Stimulated activated CD8-positive, alpha-beta memory T cell treated with anti-CD3 and anti-CD28 coated beads, Interleukin-15, amount 100 ng/mL, for 48 hours (primary cell): ENCODE measurements around the gene S100Z.
"Not testable (repeated sequence)": the region's sequence is repeated elsewhere in the genome, so short reads cannot be mapped to it uniquely, and the experiment has no call there.

Source experiments
- DNase-seq, 2 donors: peaks; one replicate each; pipeline ENCODE4 v3.0.0-alpha.2; 2020; ENCODE audit warnings: low read depth in 2 of 2

Gene S100Z

DNA sequence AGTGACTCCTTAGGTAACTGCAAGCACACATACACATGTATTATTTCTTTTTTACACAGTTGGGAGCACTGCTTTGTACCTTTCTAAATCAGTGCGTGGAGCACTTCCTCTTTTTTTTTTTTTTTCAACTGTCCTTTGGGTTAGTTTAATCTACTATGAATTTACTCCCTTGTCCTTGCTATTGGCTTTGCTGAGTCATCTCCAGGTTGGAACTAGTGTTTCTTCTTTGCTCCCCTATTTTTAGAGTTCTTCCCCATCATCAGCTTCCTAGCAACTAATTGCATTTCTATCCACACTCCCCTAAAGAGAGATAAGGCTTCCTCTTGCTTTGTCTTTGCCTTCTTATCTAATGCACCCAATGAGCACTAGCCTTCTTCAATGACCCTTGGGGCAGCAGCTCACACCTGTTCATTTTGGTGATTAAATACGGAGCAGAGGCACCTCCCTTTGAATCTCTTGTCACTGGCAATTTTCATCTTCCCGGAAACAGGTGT, 24.3 kb downstream of the S100Z start:
- DNase-seq = no peak

DNA sequence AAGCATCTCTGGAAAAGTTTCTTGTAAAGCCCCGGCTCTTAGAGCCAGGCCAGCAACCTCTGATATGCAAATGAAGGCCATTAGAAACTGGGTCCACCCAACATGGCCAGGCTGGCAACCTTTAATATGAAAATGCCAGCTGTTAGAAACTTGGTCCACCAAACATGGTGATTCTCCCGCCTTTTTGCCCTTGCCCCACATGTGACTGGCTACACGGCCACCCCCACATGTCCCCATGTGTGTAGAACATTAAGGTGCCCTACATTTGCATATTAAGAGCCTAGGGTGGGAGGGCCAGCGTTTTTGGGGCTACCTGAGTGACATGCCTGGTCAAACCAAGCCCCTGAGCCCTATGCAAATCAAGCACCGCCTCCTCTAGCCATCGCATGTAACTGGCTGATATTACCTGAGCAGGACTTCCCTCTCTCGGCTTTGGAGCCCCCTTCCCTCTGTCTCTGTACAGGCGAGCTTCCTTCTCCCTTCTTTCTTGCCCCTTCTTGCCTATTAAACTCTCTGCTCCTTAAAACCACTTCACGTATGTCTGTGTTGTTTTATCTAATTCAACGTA, 39.0 kb downstream of the S100Z start:
- no peak for DNase-seq

DNA sequence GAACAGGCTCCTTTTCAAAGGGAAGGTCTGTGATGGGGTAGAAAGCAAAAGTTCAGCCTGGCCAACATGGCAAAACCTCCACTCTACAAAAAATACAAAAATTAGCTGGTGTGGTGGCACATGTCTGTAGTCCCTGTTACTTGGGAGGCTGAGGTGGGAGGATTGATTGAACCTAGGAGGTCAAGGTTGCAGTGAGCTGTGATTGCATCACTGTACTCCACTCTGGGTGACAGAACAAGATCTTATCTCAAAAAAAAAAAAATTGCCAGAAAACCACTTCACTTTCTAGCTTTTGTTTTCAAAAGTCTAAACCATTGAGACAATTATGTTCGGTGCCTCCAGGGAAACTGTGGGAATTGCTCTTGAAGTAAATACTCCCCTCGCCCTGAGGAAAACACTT, 43.5 kb downstream of the S100Z start:
- DNase-seq = no peak

DNA sequence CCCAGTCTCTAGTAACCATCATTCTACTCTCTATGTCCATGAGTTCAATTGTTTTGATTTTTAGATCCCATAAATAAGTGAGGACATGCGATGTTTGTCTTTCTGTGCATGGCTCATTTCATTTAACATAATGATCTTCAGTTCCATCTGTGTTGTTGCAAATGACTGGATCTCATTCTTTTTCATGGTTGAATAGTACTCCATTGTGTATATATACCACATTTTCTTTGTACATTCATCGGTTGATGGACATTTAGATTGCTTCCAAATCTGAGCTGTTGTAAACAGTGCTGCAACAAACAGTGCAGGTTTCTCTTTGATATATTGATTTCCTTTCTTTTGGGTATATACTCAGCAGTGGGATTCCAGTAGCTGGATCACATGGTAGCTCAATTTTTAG, 46.4 kb downstream of the S100Z start:
- no peak for DNase-seq

DNA sequence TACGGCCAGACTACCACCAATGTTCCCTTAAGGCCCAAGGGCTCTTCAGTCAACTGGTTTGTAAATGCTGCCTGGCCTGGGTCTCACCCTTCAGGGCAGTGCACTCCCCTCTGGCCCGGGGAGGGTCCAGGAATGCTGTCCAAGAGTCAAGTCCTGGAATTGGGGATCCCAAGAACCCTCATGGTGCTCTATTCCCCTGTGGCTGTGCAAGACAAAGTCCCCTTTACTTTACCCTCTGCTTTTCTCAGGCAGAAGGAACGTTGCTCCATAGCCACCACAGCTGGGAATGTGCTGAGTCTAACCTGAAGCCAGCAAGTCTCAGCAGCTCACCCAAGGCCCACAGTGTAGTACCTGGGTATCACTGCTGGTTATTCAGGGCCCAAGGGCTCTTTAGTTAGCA, 51.7 kb downstream of the S100Z start:
- DNase-seq = no peak

DNA sequence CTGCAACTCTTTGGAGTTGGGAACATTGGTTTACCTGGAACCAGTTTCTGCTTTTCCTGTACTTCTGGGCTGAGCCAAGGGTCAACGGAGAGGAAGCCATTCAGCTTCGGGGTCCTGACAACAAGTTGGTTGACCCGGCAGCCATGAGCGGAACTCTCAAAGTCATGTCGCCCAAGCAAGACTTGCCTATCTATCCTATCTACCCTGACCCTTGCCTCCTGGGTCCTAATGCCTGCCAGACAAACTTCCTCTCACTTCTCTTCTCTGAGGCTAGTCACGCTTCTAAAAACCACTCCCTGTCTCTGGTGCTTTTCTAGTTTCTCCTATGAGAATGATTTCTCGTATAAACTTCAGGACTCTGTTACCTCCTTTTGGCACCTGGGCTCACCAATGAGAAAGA, 58.4 kb downstream of the S100Z start:
- no peak for DNase-seq

DNA sequence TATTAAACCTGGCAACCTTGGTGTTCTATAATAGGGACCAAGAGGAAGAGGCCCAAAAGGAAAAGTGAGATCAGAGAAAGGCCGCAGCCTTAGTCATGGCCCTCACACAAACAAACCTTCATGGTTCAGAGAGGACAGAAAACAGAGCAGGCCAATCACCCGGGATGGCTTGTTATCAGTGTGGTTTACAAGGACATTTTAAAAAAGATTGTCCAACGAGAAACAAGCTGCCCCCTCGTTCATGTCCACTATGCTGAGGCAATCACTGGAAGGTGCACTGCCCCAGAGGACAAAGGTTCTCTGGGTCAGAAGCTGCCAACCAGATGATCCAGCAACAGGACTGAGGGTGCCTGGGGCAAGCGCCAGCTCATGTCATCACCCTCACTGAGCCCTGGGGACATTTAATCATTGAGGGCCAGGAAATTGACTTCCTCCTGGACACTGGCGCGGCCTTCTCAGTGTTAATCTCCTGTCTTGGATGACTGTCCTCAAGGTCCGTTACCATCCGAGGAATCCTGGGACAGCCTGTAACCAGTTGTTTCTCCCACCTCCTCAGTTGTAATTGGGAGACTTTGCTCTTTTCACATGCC, 60.6 kb downstream of the S100Z start:
- not testable (repeated sequence) for DNase-seq

DNA sequence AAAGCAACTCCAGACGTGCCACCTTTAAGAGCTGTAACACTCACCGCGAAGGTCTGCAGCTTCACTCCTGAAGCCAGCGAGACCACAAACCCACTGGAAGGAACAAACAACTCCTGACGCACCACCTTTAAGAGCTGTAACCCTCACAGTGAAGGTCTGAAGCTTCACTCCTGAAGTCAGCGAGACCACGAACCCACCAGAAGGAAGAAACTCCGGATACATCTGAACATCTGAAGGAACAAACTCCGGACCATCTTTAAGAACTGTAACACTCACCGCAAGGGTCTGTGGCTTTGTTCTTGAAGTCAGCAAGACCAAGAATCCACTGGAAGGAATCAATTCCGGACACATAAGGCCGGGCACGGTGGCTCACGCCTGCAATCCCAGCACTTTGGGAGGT, 64.9 kb downstream of the S100Z start:
- DNase-seq = not testable (repeated sequence)

DNA sequence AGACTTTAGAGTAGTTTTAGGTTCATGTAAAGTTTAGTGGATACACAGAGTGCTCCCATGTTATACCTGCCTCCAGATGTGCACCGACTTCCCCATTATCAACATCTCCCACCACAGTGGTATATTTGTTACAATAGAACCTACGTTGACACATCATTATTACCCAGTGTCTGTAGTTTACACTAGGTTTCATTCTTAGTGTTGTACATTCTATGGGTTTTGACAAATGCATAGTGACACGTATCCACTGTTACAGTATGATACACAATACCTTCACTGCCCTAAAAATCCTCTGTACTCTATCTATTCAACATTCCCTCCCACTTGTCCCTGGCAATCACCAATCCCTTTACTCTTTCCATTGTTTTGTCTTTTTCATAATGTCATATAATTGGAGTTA, 68.7 kb downstream of the S100Z start:
- DNase-seq = no peak

DNA sequence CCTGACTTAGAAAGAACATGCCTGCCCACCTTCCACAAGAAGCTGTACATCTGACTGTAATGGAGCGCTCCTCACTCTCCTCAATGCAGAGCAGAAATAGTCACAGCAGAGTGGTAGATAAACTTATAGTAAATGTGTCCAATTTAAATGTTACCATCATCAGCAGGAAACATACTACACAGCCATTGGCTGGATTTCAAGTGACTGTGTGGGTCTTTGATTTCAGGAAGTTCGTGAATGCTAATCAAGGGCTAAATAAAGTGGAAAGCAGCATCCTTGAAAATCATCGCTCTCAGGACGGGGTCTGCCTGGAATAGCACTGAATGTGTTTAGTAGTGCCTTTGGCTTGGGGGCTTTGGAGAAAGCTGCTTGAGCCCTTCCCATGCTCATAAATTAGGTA, 70.7 kb downstream of the S100Z start:
- DNase-seq = no peak

DNA sequence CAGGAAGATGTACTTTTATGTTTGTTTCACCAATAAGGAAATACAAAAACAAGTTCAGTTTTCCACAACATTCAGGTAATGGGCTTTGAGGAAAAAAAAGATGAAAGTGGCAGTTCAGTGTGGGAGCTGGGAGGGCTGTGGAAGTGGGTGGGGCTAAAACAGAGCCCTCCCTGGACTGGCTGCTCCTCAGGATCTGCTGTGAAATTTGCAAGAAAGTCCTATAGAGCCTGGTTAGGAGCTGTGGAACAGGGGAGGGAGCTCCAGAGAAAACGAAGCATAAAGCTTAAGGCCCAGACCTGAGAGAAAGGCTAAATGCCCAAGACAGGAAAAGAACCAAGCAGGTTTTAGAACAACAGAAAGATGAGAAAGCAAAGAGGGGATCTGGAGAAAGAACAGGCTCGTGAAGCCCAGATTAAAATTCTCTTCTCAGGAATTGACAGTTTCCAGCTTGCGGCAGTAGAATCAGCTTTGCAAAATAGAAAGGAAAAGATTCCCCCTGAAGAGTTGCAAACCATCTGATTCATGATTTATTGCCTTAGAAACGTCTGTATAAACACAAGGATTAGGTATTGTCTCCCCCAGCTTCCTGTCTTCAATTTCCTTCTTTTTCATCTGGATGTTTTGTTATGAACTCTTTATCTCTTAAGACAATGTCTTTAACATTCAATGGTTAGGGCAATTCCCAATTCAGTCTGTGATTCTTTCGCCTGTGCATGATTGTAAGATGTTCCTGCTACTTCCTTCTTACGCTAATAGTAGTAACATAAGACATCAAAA, 76.7 kb downstream of the S100Z start:
- DNase-seq = no peak

DNA sequence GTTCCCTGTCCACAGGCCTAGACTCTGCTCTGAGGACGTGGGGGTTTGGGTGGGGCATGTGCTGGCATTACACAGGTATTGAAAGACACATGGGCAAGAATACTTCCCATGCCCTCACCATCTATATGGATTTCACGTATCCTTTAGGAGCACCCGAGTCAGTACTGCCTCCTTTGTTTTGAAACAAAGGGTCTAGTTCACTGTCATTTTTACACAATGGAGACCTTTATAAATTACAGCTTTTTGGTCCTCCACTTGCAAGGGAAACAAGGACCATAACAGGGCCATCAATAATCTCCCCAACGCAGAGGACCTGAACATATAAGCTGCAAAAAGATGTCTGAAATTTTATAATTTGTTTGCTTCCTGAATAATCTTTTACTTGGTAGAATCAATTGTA, 78.1 kb downstream of the S100Z start:
- no peak for DNase-seq

DNA sequence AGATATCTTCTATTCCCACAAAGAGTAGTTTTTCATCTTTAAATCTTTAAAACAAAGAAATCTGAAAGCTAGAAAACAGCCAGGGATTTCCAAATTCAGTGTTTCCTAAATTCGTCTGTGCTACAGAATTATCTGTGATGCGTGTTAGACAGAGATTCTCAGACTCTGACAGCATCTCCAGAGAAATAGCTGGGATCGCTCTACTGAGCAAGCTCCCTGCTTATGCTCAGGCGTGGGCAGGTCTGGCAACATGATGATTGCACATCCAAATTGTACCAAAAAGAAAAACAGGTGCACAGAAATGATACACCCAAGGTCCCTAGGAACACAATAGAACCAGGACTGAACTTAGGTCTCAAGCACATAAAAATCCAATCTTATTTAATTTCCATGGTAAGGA, 80.3 kb downstream of the S100Z start:
- DNase-seq = no peak

DNA sequence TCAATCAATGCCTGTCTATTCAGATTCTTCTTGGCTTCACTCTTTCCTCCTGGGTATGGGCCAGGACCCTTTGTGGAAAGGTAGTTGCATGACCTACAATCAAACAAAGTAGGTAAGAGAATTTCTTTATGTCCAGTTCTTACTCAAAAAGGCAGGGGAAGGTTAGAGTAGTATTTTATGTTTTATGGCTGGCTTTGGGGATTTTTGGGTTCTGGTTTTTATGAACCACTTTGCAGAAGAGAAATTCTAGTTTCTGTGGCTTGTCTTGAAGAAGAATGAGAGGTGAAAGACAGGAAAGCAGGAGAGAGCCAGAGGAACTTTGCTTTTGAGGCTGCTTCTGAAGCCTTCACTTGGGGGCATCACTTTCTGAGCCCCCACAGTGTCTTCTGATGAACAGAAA, 88.4 kb downstream of the S100Z start:
- DNase-seq = no peak

DNA sequence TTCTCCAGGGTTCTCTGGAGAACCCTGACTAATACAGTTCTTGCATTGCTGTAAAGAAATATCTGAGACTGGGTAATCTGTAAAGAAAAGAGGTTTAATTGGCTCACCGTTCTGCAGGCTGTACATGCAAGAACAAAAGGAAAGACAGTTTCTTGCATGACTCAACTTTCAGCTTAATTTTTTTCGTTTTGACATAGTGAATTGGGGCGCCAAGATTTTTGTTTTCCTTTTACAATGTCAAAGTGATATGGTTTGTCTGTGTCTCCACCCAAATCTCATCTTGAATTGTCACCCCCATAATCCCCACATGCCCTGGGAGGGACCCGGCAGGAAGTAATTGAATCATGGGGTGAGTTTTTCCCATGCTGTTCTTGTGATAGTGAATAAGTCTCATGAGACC, 91.2 kb downstream of the S100Z start:
- DNase-seq = no peak

DNA sequence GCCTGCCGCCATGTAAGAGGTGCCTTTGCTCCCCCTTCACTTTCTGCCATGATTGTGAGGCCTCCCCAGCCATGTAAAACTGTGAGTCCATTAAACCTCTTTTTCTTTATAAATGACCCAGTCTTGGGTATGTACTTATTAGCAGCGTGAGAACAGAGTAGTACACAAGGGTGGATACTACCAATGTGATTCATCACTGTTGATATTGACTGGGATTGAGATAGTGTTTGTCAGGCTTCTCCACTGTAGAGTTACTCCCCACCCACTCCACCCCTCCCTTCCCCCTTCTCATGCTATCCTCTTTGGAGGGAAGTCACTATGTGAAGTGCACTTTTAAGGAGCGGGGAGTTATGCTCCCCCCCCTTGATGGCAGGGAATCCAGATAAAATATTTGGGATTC, 91.6 kb downstream of the S100Z start:
- no peak for DNase-seq

DNA sequence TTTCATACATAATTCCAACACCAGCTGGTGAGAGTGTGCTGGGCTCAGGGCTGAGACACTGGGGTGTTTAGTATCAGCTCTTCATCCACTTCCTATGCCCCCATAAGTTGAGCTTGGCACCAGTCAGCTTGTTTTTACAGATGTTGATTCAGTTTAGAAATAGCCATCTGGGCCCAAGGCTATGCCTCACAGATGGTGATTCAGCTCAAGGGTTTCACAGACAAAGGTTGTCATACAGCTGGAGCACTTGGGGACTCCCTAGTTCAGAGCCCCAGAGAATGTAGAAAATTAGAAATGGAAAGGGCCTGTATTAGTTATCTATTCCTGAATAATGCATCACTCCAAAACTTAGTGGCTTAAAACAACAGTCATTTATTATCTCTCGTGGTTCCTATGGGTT, 92.8 kb downstream of the S100Z start:
- DNase-seq = no peak

DNA sequence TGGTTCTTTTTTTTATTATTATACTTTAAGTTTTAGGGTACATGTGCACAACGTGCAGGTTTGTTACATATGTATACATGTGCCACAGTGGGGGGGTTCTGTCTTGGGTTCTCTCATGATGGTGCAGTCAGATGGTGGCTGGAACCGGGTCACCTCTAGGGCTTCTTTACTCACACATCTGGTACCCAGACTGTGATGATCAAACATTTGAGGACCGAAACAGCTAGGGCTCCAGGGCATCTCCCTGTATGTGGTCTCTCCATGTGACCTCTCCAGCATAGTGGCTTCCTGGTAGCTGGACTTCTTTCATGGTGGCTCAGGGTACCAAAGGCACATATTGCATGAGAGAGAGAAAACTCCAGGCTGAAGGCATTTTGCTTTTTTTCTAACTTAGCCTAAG, 93.2 kb downstream of the S100Z start:
- no peak for DNase-seq

DNA sequence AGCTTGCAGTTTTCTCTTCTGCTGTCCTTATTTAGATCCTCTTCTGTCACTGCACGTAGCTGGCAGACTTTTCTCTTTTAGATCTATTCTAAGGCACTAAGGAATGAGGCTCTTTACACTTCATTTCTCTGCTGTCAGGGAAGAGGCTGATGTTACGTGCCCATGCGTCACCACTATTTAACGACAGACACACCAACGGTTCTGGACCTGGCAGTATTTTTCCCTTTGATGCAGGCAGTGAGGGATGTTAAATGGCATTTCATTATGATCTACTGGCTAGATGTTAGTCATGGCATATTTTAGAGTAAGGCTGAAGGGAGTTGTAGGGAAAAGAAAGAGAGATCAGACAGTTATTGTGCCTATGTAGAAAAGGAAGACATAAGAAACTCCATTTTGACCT, 94.8 kb downstream of the S100Z start:
- DNase-seq = no peak

DNA sequence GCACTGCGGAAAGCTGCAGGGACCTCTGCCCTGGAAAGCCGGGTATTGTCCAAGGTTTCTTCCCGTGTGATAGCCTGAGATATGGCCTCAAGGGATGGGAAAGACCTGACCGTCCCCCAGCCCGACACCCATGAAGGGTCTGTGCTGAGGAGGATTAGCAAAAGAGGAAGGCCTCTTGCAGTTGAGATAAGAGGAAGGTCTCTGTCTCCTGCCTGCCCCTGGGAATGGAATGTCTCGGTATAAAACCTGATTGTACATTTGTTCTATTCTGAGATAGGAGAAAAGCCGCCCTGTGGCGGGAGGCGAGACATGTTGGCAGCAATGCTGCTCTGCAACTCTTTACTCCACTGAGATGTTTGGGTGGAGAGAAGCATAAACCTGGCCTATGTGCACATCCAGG, 95.4 kb downstream of the S100Z start:
- not testable (repeated sequence) for DNase-seq

DNA sequence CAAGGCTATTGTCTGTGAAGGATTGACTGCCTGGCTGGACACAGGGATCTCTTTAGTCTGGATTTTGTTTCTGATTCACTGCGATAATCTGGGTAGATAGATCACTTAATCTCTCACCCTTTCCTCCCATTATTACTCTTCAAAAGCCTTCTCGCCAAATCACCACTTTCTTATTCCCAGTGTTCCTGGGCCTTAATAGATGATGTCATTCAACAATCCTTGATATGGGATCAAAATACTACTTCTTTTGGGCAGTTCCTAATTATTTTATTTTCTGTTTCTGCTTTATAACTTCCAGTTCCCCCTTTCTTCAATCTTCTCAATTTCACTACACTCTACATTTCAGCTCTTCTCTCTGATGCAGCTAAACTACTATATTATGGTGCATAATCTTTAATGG, 96.3 kb downstream of the S100Z start:
- no peak for DNase-seq

DNA sequence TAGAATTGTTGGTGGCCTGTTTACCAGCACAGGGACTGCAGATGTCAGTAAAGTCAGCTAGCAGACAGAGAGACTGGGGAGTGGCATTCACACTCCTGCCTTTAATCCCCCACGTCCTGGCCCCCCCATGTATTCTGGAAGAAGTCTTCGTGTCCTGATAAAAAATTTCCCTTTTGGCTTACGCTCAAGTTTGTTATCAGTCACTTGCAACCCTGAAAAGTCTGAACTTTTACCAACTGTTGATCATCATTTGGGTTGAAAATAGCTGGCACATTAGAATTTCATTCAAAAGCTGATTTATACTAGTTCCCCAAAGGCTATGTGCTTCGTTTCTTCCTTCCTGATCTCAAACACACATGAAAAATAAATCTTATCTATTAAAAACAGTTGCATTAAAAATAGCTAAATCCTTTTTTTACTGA, 97.3 kb downstream of the S100Z start:
- no peak for DNase-seq

DNA sequence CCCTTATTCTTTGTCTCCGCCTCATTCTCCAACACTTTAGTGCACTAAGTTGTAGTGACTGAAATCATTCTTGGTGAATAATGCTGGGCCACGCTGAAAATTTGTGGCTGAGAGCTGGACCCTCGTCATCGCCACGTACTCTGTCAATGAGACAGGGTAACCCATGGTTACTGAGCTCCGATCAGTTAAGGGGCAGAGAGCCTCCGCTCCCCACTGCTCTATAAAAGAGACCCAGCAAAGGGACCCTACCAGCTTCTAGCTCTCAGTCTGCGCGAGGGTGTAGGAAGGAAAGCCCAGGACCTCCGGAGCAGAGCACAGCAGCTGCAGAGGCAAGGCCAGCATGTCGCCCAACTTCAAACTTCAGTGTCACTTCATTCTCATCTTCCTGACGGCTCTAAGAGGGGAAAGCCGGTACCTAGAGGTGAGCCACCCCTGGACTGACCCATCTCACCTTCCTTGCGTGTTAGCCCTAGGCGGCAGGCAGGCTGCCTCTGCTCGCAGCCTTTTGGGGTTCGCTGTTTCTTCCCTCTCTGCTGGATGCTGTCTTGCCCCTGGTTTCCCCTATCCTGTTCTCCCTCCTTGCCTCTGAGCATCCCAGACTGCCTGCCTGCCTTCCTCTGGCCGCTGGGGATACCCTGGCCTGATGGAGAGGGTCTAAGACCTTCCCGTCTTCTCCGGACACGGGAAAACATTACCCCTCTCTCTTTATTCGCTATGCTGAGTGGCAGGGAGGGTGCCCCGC, 103.2 kb downstream of the S100Z start, which contains the start of gene CRHBP:
TSS of gene CRHBP (plus strand) at position 251 of the 742 bp plus-strand sequence. CDS start at position 341, 90 bp downstream.
- no peak for DNase-seq
